H1 (cell line): ENCODE data around the gene PITX3. TPM values are rescaled to one million over a fixed set of nuclear protein-coding genes. Genes with fewer than 3 reads are reported as not detected.

Experiments used
- BRCA1 ChIP-seq: IDR thresholded peaks from 2 replicates; pipeline ENCODE4 v1.6.1; 2012; ENCODE audit warnings: low read depth, low read length, improper control_type of control experiment
- MAX ChIP-seq: IDR thresholded peaks from 2 replicates; pipeline ENCODE4 v1.6.1; 2012; ENCODE audit warnings: inconsistent platforms
- RAD21 ChIP-seq, 2 experiments: IDR thresholded peaks in 1 of 2; conservative IDR thresholded peaks in 1 of 2; 2 replicates each; pipeline ENCODE4 v1.6.1; 2011; ENCODE audit warnings: low read depth in 2 of 2, low read length in 2 of 2, improper control_type of control experiment in 1 of 2, inconsistent platforms in 1 of 2, mild to moderate bottlenecking in 1 of 2, moderate library complexity in 1 of 2
- RNF2 ChIP-seq: fragments of 200-900, 300-1000 bp; sonication (generic); IDR thresholded peaks from 2 replicates; pipeline ENCODE4 v1.7.1; 2016; ENCODE audit warnings: borderline replicate concordance, low read depth, mild to moderate bottlenecking, antibody characterized with exemption, low read length; ENCODE audit not compliant: poor library complexity, severe bottlenecking; ENCODE audit errors: missing control alignments
- RXRA ChIP-seq: IDR thresholded peaks from 2 replicates; pipeline ENCODE4 v1.6.1; 2011; ENCODE audit warnings: low read depth, mild to moderate bottlenecking, low read length, moderate library complexity; ENCODE audit not compliant: insufficient read depth
- SIRT6 ChIP-seq: IDR thresholded peaks from one replicate; pipeline ENCODE4 v1.7.1; 2012; ENCODE audit warnings: low read length, inconsistent platforms
- ZNF274 ChIP-seq: IDR thresholded peaks from 2 replicates; pipeline ENCODE4 v1.7.0; 2012; ENCODE audit warnings: low read length, borderline replicate concordance; ENCODE audit errors: extremely low read depth
- polyA plus RNA-seq, 7 experiments: library from polyadenylated mRNA; depleted of rRNA in 3 of 7; stranded (reverse) in 5 of 7; unstranded in 2 of 7; fragments of >200 nt in 5 of 7; fragments of 200-250 nt in 2 of 7; gene quantifications; 1 replicate in 5 of 7; 2 replicates in 1 of 7; 4 replicates in 1 of 7; pipeline versions ENCODE4 v1.2.1 to v1.2.3, GENCODE V29; 2011 to 2013; ENCODE audit warnings: missing spikeins in 2 of 7, mixed read lengths in 2 of 7
- total RNA-seq: library from RNA; stranded (reverse); fragmentation: NEBNext Ultra II Directional; extraction: Animal tissue kit (Norgen Biotek cat#: 25700); gene quantifications from 2 replicates; pipeline ENCODE4 v1.2.1, GENCODE V29; 2021

Gene PITX3
- total and polyA plus RNA-seq, 2 of the 8 experiments (the other 6 are each of a cell fraction or from before 2014, with no cell fraction given), result 0.18 to 0.41 TPM

- TF ChIP-seq RAD21 (IDR thresholded peaks at IDR 0.05 in 1 of 2, conservative IDR thresholded peaks at IDR 0.05 in 1 of 2; ENCODE audit: low read depth in 2 of 2, low read length in 2 of 2) (no peak), SIRT6 (no peak), RNF2 (no peak), BRCA1 (no peak), MAX (no peak), RXRA (no peak), ZNF274 (no peak)
- TF ChIP-seq, all 59 proteins: peak for 0
Measured at GRCh38 chr10:102211615-102212299, 29.6 kb downstream of the PITX3 start (continued).
